Erythroblast (primary cell): ENCODE results near the gene CRYBG3.

Source experiments
- DNase-seq, 2 experiments: peaks; one replicate each; lab custom pipeline; 2025; lab: John Stamatoyannopoulos, UW
- GATA1 ChIP-seq: IDR thresholded peaks from 2 replicates; pipeline ENCODE4 v1.6.1; 2011; ENCODE audit warnings: low read depth, mild to moderate bottlenecking, control low read depth, low read length, moderate library complexity
- POLR2A ChIP-seq: IDR thresholded peaks from 2 replicates; pipeline ENCODE4 v1.6.1; 2011; ENCODE audit warnings: mild to moderate bottlenecking, low read length

Gene CRYBG3

DNA sequence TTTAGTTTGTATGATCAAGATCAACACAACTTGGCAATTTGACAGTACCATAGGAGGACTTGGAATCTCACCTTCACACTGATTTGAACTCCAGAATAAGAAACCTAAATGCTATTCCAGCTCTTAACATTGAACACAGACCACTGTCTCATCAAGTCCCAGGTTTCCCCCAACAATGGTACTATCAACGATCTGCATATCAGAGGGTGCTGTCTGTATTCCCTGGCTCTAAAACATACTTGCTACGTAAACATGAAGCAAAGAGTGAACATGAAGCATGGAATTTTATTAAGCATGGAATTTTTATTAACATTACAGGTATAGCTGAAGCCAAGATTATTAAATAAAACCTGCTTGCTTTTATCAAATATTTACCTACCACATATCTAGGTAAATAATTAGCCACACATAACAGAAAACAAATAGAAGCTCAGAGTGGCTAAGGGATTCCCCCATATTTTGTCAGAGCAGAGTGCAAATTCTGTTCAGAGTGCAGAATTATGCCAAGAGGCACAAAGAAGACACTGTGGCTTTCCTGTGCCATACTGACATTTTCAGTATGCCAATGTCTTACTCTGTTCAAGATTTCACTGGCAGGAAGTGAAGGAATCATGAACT is 172.6 kb downstream of the CRYBG3 start:
- TF ChIP-seq POLR2A: no peak
- no peak for TF ChIP-seq GATA1
- DNase-seq: no peak
